Loucy (cell line): Measurements from ENCODE around the gene GRID1.

Experiments
- H2AFZ ChIP-seq: fragments of 200-600 bp; sonication (generic); 2 replicates; pipeline ENCODE4 v1.6.0; 2016; ENCODE audit warnings: antibody characterized with exemption, mild to moderate bottlenecking, low read length, moderate library complexity
- H3F3A ChIP-seq: fragments of 200-600 bp; 2 replicates; pipeline ENCODE4 v1.6.0; 2016; ENCODE audit warnings: antibody characterized with exemption, low read depth, mild to moderate bottlenecking
- H3K27me3 ChIP-seq: fragments of 200-600 bp; sonication (generic); 2 replicates; pipeline ENCODE4 v1.6.1; 2014; ENCODE audit warnings: low read length, mild to moderate bottlenecking; ENCODE audit not compliant: insufficient read depth, poor library complexity, severe bottlenecking
- H3K36me3 ChIP-seq: fragments of 200-600 bp; sonication (generic); 2 replicates; pipeline ENCODE4 v1.6.1; 2016; ENCODE audit warnings: low read length; ENCODE audit not compliant: insufficient read depth
- H3K4me1 ChIP-seq: fragments of 200-600 bp; sonication (generic); 2 replicates; pipeline ENCODE4 v1.5.1; 2014; ENCODE audit warnings: low read length, mild to moderate bottlenecking; ENCODE audit not compliant: insufficient read depth, poor library complexity, severe bottlenecking
- H3K4me2 ChIP-seq: fragments of 200-600 bp; sonication (generic); 2 replicates; pipeline ENCODE4 v1.6.0; 2014; ENCODE audit warnings: antibody characterized with exemption, low read length, low read depth, mild to moderate bottlenecking; ENCODE audit not compliant: poor library complexity, severe bottlenecking
- H3K4me3 ChIP-seq: fragments of 200-600 bp; sonication (generic); 2 replicates; pipeline ENCODE4 v1.5.1; 2014; ENCODE audit warnings: low read length, mild to moderate bottlenecking, mixed read lengths; ENCODE audit not compliant: poor library complexity, severe bottlenecking
- H3K79me2 ChIP-seq: fragments of 200-600 bp; sonication (generic); 2 replicates; pipeline ENCODE4 v1.6.1; 2014; ENCODE audit warnings: low read length; ENCODE audit not compliant: insufficient read depth
- H3K9ac ChIP-seq: fragments of 200-600 bp; sonication (generic); 2 replicates; pipeline ENCODE4 v1.6.0; 2014; ENCODE audit warnings: mild to moderate bottlenecking, low read depth, low read length, moderate library complexity; ENCODE audit not compliant: poor library complexity, severe bottlenecking
- H3K9me2 ChIP-seq: fragments of 200-600 bp; sonication (generic); replicated peaks from 2 replicates; pipeline ENCODE4 v1.6.1; 2016; ENCODE audit warnings: low read depth, low read length, mixed read lengths
- H3K9me3 ChIP-seq: fragments of 200-600 bp; sonication (generic); 2 replicates; pipeline ENCODE4 v1.6.1; 2014; ENCODE audit warnings: mild to moderate bottlenecking, antibody characterized with exemption, low read length, low read depth; ENCODE audit not compliant: insufficient read depth
- H4K20me1 ChIP-seq: fragments of 200-600 bp; sonication (generic); 2 replicates; pipeline ENCODE4 v1.6.0; 2014; ENCODE audit warnings: antibody characterized with exemption, low read length, mild to moderate bottlenecking; ENCODE audit not compliant: insufficient read depth, poor library complexity, severe bottlenecking
- CTCF ChIP-seq: fragments of 200-600 bp; sonication (generic); conservative IDR thresholded peaks from 2 replicates; pipeline ENCODE4 v1.5.1; 2014; ENCODE audit warnings: mild to moderate bottlenecking, antibody characterized with exemption, low read length
- EZH2phosphoT487 ChIP-seq: fragments of 200-600 bp; IDR thresholded peaks from 2 replicates; pipeline ENCODE4 v1.6.1; 2018; ENCODE audit warnings: antibody characterized with exemption, mild to moderate bottlenecking, moderate library complexity, borderline replicate concordance

Gene GRID1

DNA sequence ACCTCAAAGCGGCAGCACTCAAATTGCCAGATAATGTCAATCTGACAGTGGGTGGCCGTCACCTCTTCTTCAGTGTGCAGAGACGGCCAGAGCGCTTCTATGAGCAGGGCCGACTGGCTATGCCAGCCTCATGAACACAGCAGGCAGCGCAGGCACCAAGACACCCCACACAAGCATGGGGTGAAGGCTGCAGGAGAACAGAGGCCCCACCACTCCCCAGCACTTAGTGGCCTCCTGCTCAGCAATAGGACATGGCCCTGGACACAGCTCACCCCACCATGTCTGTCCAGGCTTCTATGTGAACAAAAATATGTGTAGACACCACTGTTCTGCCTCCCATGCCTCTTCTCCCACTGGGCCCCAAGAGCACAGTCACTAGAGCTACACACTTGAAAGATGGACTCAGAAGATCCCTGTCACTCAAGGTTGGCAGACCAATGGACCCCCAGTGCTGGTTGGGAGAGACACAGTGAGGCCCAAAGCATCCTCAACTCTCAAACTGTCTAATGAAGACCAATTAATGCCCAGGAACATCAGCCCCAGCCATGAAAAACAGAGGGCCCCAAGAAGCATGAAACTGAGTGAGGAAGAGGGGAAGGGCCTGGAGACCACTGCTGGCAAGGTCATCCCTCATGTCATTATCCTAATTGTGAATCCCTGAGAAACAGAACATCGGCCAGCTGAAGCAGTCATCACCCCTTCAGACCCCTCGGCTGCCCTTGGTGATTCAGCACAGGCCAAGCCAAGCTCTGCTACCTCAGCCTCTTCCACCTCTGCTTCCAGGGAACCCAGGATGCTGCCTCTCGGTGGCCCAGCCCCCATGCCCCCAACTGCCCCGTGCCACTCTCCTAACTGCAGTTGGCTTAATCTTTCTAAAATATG, 77.7 kb downstream of the GRID1 start:
- Histone ChIP-seq H3K36me3 (no peaks in the 10 kb centered on the region), H3K9ac (no peak overlapping the region), H3K9me3 (no peaks in the 10 kb centered on the region; the same call in 1 of the 2 replicates), H2AFZ (no peak overlapping the region), H3K9me2 (no peaks in the 10 kb centered on the region), H3F3A (no peaks in the 10 kb centered on the region), H3K4me2 (no peak overlapping the region), H3K27me3 (no peaks in the 10 kb centered on the region), H3K4me3 (no peak overlapping the region), H4K20me1 (no peaks in the 10 kb centered on the region), H3K4me1 (no peaks in the 10 kb centered on the region), H3K79me2 (no peaks in the 10 kb centered on the region)
- no peak for TF ChIP-seq CTCF
- no peak for TF ChIP-seq EZH2phosphoT487

DNA sequence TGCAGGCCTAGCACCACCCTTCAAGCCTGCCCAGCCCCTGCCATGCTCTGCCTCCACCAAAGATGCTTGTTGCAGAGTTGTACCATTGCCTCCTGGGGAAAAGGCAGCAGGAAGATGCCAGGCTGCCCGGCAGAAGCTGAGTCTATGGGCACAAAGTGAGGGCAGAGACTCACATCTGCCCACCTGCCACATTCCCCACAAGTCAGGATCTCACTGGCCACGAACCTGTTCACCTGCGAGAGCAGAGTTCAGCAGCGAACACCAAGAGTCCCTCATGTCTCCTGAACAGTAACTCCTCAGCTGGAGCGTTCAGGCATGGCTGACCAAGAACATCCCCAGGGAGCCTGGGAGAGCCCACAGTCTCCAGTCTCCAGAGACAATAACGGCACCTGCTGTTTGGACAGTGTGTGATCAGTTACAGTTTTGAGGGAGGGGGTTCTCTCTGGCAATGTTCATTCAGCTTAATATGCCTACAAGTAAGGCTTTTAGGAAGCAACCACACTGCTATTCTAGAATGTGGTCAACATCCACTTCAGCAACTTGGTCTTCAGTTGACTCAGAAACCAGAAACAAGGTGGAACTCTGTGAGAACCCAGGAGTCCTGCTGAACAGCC, 78.5 kb downstream of the GRID1 start:
- H3K27me3 ChIP-seq, result no peaks in the 10 kb centered on the region
- no peak overlapping the region for H3K4me2 ChIP-seq
- no peaks in the 10 kb centered on the region; the same call in 1 of the 2 replicates for H3K9me3 ChIP-seq
- no peak for TF ChIP-seq CTCF
- TF ChIP-seq EZH2phosphoT487, result no peak
- no peaks in the 10 kb centered on the region for H4K20me1 ChIP-seq
- no peaks in the 10 kb centered on the region for H3K4me1 ChIP-seq
- H3K36me3 ChIP-seq, result no peaks in the 10 kb centered on the region
- no peaks in the 10 kb centered on the region for H3K9me2 ChIP-seq
- no peak overlapping the region for H2AFZ ChIP-seq
- H3F3A ChIP-seq, result no peaks in the 10 kb centered on the region
- no peak overlapping the region for H3K9ac ChIP-seq
- no peaks in the 10 kb centered on the region for H3K79me2 ChIP-seq
- H3K4me3 ChIP-seq, result no peak overlapping the region

DNA sequence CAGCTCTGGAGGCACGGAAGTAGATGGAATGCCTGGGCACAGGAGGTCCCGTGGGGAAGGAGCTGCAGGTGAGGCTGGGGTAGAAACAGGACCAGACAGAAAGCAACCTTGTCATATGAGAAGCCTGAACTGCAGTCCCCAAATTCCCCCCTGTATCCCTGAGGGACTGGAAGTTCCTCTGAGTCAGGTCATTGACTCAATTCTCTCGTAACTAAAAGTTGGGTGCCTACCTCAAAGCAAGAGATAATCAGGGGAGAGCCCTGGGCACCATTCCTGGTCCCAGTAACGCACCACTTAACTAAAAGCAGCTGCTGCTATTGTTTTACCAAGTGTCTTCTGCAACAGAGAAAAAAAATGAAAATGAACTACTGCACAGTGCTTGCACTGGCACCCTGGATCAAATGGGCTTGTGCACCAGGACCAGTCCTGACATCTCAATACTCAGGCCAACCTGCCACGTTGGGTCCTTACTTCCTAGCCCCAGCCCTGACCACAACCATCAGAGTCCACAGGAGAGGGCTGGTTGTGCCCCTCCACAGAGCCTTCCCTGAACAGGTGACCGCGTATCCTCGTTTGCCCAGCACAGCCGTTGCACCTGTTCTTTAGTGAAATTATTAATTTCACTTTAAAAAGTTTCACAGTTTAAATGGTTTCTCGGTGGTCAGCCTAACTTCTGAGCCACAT, 79.3 kb downstream of the GRID1 start:
- no peaks in the 10 kb centered on the region; the same call in 1 of the 2 replicates for H3K9me3 ChIP-seq
- H3K4me2 ChIP-seq, result no peak overlapping the region
- no peaks in the 10 kb centered on the region for H3K36me3 ChIP-seq

More for the DNA sequence above, 79.3 kb downstream of the GRID1 start:
- Histone ChIP-seq H2AFZ (no peak overlapping the region), H3K27me3 (no peaks in the 10 kb centered on the region), H3K4me1 (no peaks in the 10 kb centered on the region), H3K9ac (no peak overlapping the region), H3K4me3 (no peak overlapping the region), H3K9me2 (no peaks in the 10 kb centered on the region), H3F3A (no peaks in the 10 kb centered on the region), H4K20me1 (no peaks in the 10 kb centered on the region), H3K79me2 (no peaks in the 10 kb centered on the region)
- no peak for TF ChIP-seq EZH2phosphoT487
- TF ChIP-seq CTCF, result no peak
